ENCODE results near the gene AP3D1.

Gene AP3D1

GRCh38 chr19:2054763-2055162 lies 96.6 kb downstream of the AP3D1 start:
- peaks cover 21% of the 10 kb centered on the region for H3K4me1 ChIP-seq (ENCODE audit: low read depth, poor library complexity, severe bottlenecking)
- no peaks in the 10 kb centered on the region for H3K27me3 ChIP-seq (ENCODE audit: insufficient read depth, low read depth)
- H3K4me3 ChIP-seq (IDR thresholded peaks at IDR 0.05; ENCODE audit: insufficient read depth, low read depth, low read length): no peak overlapping the region
- no peak overlapping the region for H2AFZ ChIP-seq (ENCODE audit: low read depth)
- TF ChIP-seq, protein P1, sequence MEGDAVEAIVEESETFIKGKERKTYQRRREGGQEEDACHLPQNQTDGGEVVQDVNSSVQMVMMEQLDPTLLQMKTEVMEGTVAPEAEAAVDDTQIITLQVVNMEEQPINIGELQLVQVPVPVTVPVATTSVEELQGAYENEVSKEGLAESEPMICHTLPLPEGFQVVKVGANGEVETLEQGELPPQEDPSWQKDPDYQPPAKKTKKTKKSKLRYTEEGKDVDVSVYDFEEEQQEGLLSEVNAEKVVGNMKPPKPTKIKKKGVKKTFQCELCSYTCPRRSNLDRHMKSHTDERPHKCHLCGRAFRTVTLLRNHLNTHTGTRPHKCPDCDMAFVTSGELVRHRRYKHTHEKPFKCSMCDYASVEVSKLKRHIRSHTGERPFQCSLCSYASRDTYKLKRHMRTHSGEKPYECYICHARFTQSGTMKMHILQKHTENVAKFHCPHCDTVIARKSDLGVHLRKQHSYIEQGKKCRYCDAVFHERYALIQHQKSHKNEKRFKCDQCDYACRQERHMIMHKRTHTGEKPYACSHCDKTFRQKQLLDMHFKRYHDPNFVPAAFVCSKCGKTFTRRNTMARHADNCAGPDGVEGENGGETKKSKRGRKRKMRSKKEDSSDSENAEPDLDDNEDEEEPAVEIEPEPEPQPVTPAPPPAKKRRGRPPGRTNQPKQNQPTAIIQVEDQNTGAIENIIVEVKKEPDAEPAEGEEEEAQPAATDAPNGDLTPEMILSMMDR (conservative IDR thresholded peaks at IDR 0.05; ENCODE audit: low read depth, low read length): no peak
- no peaks in the 10 kb centered on the region for H4K20me1 ChIP-seq (ENCODE audit: insufficient read depth)
- no peaks in the 10 kb centered on the region for H3K36me3 ChIP-seq (ENCODE audit: insufficient read depth)
- no peak overlapping the region for H3K27ac ChIP-seq
- no peak overlapping the region for H3K4me2 ChIP-seq
- H3K9ac ChIP-seq: no peak overlapping the region
- H3K79me2 ChIP-seq (ENCODE audit: insufficient read depth, low read depth): peaks cover 10% of the 10 kb centered on the region

- Histone ChIP-seq H3K9ac (no peak overlapping the region), H3K4me3 (IDR thresholded peaks at IDR 0.05; ENCODE audit: insufficient read depth, low read depth, low read length) (no peak overlapping the region), H3K4me1 (ENCODE audit: low read depth, poor library complexity, severe bottlenecking) (peaks cover 23% of the 10 kb centered on the region)
These were observed 97.6 kb downstream of the AP3D1 start for GRCh38 chr19:2053601-2054389.

DNA sequence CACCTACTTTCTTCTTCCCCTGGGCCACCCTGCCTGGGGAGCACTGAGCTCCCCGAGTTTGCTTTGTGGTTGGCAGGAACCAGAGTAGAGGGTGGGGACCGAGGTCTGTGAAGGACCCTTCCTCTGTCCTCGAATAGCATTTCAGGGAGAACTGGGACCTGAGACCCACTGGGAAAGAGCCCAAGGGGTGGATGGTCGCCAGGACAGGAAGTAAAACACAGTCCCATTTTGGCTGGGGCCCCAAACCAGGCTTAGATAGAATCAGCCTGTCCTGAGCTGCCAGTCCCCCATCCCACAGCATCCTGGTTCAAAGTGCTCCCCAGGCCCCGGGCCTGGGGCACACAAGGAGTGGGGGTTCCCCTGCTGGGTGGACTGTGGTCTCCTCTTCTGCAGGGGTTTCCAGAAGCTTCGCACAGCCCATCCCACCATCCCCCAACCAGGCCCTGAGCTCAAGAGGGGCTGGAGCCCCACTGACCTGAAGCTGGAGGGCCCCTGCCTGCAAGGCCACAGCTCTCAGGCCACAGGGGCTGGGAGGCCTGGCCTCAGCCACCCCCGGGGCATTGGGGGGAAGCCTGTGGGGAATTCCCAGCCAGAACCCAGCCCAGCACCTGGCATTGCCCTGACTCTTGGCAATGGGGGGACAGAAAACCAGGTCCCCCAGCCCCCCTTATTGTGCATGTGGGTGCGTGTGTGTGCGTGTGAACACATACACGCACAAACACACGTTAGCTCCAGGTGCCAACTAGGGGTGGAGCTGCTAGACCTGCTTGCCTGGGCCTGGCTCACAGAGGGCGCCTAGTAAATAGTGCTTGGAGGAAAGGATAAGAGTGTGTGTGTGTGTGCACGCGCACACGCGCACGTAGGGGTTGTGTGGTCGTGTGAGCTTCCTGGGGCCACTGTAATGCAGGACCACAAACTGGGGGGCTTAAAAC lies 99.3 kb downstream of the AP3D1 start:
- Histone ChIP-seq H3K9ac (peak overlapping the region; percentile 27; the same call in 1 of the 2 replicates), H3K79me2 (ENCODE audit: insufficient read depth, low read depth) (peaks cover 29% of the 10 kb centered on the region), H3K27me3 (ENCODE audit: insufficient read depth, low read depth) (no peaks in the 10 kb centered on the region), H3K4me2 (peak overlapping the region; percentile 34), H3K36me3 (ENCODE audit: insufficient read depth) (no peaks in the 10 kb centered on the region), H2AFZ (ENCODE audit: low read depth) (peak overlapping the region; percentile 75), H4K20me1 (ENCODE audit: insufficient read depth) (no peaks in the 10 kb centered on the region), H3K4me3 (IDR thresholded peaks at IDR 0.05; ENCODE audit: insufficient read depth, low read depth, low read length) (no peak overlapping the region), H3K4me1 (ENCODE audit: low read depth, poor library complexity, severe bottlenecking) (peaks cover 23% of the 10 kb centered on the region), H3K27ac (peak overlapping the region; percentile 44)
- TF ChIP-seq, protein P1 (conservative IDR thresholded peaks at IDR 0.05; ENCODE audit: low read depth, low read length): no peak

More at GRCh38 chr19:2053601-2054389, 97.6 kb downstream of the AP3D1 start:
- Histone ChIP-seq H3K4me2 (no peak overlapping the region), H3K27me3 (ENCODE audit: insufficient read depth, low read depth) (no peaks in the 10 kb centered on the region), H4K20me1 (ENCODE audit: insufficient read depth) (no peaks in the 10 kb centered on the region), H3K79me2 (ENCODE audit: insufficient read depth, low read depth) (peaks cover 19% of the 10 kb centered on the region), H3K36me3 (ENCODE audit: insufficient read depth) (no peaks in the 10 kb centered on the region), H2AFZ (ENCODE audit: low read depth) (no peak overlapping the region), H3K27ac (no peak overlapping the region)
- TF ChIP-seq, protein P1 (conservative IDR thresholded peaks at IDR 0.05; ENCODE audit: low read depth, low read length): no peak

- H3K27ac ChIP-seq: peak within 1 kb of the TSS; percentile 44
- peaks cover 29% of the 10 kb centered on the region for H3K79me2 ChIP-seq (ENCODE audit: insufficient read depth, low read depth)
- TF ChIP-seq, protein P1 (conservative IDR thresholded peaks at IDR 0.05; ENCODE audit: low read depth, low read length): peak; percentile 24; the same call in 1 of the 2 replicates
- no peaks in the 10 kb centered on the region for H3K36me3 ChIP-seq (ENCODE audit: insufficient read depth)
- H3K4me3 ChIP-seq (IDR thresholded peaks at IDR 0.05; ENCODE audit: insufficient read depth, low read depth, low read length): no peak within 1 kb of the TSS
- H3K27me3 ChIP-seq (ENCODE audit: insufficient read depth, low read depth): no peaks in the 10 kb centered on the region
- H2AFZ ChIP-seq (ENCODE audit: low read depth): peak within 1 kb of the TSS; percentile 75
- H3K4me2 ChIP-seq: peak within 1 kb of the TSS; percentile 94
- peaks cover 23% of the 10 kb centered on the region for H3K4me1 ChIP-seq (ENCODE audit: low read depth, poor library complexity, severe bottlenecking)
- H3K9ac ChIP-seq: peak within 1 kb of the TSS; percentile 53; the same call in 1 of the 2 replicates
- no peaks in the 10 kb centered on the region for H4K20me1 ChIP-seq (ENCODE audit: insufficient read depth)
These were observed 100.2 kb downstream of the AP3D1 start, which contains the start of gene MKNK2 for GRCh38 chr19:2050991-2051772. Gene MKNK2 (minus strand): TSS chr19:2051244. CDS start chr19:2050851, 393 bp downstream.
